RKO (cell line): ENCODE measurements around the gene NMNAT3.

Experiments used
- DNase-seq: peaks from one replicate; pipeline ENCODE4 v3.0.0-alpha.2; 2016; ENCODE audit warnings: low spot score

Gene NMNAT3

GRCh38 chr3:139677388-139678155, at the start of gene NMNAT3:
NMNAT3 (minus strand) TSS chr3:139677972; CDS start chr3:139627724, 50,248 bp downstream.
- peak; percentile 87 for DNase-seq

- no peak for DNase-seq
Observed at GRCh38 chr3:139721370-139721769, 43.6 kb upstream of the NMNAT3 start.

- peak; percentile 29 for DNase-seq
Observed at GRCh38 chr3:139718415-139718814, 40.6 kb upstream of the NMNAT3 start.

- no peak for DNase-seq
Observed at GRCh38 chr3:139716908-139717485, 39.2 kb upstream of the NMNAT3 start.

- no peak for DNase-seq
Observed at GRCh38 chr3:139715743-139716360, 38.1 kb upstream of the NMNAT3 start.

GRCh38 chr3:139715166-139715565, 37.4 kb upstream of the NMNAT3 start:
- DNase-seq: no peak

GRCh38 chr3:139710212-139710611, 32.4 kb upstream of the NMNAT3 start:
- no peak for DNase-seq

- DNase-seq: no peak
Observed at GRCh38 chr3:139705631-139706030, 27.9 kb upstream of the NMNAT3 start.

GRCh38 chr3:139696314-139696604, 18.5 kb upstream of the NMNAT3 start:
- no peak for DNase-seq

GRCh38 chr3:139695426-139696313, 17.9 kb upstream of the NMNAT3 start:
- no peak for DNase-seq

- DNase-seq: no peak
Observed at GRCh38 chr3:139695007-139695406, 17.2 kb upstream of the NMNAT3 start.

GRCh38 chr3:139694542-139694941, 16.8 kb upstream of the NMNAT3 start:
- no peak for DNase-seq

- no peak for DNase-seq
Observed at GRCh38 chr3:139691619-139692018, 13.8 kb upstream of the NMNAT3 start.

GRCh38 chr3:139689708-139690228, 12.0 kb upstream of the NMNAT3 start:
- no peak for DNase-seq

- DNase-seq: no peak
Observed at GRCh38 chr3:139689122-139689521, 11.3 kb upstream of the NMNAT3 start.

- DNase-seq: no peak
Observed at GRCh38 chr3:139687431-139687830, 9.7 kb upstream of the NMNAT3 start.

- DNase-seq: no peak
Observed at GRCh38 chr3:139686624-139687023, 8.9 kb upstream of the NMNAT3 start.

GRCh38 chr3:139686206-139686605, 8.4 kb upstream of the NMNAT3 start:
- no peak for DNase-seq

GRCh38 chr3:139679220-139679775, 1.5 kb upstream of the NMNAT3 start:
- DNase-seq: no peak

GRCh38 chr3:139676632-139677387, 962 bp downstream of the NMNAT3 start:
- no peak for DNase-seq

GRCh38 chr3:139676108-139676507, 1.7 kb downstream of the NMNAT3 start:
- no peak for DNase-seq
